Naive B cell (primary cell): Measurements from ENCODE around the gene KRT17. TPM values are rescaled to one million over a fixed set of nuclear protein-coding genes. Genes with fewer than 3 reads are reported as not detected.
"Not testable (repeated sequence)": the region's sequence is repeated elsewhere in the genome, so short reads cannot be mapped to it uniquely, and the experiment has no call there.

Experiments
- ATAC-seq, 2 donors: fragments of 150-1000 bp; cut with Tn5 transposase; 2 replicates each; pipeline ENCODE4 v1.10.0; 2021; ENCODE audit warnings: low read depth in 2 of 2, mild to moderate bottlenecking in 2 of 2, moderate library complexity in 2 of 2
- DNase-seq: peaks from one replicate; pipeline ENCODE4 v3.0.0; 2022
- H3K27ac Mint-ChIP-seq, 6 donors: one replicate each; pipeline ENCODE4 v1.8.0; 2020 to 2022; ENCODE audit warnings: mild to moderate bottlenecking in 6 of 6, mixed read lengths in 6 of 6, moderate library complexity in 5 of 6, inconsistent platforms in 2 of 6
- H3K27me3 Mint-ChIP-seq, 3 donors: one replicate each; pipeline ENCODE4 v1.8.0; 2021 to 2022; ENCODE audit warnings: mixed read lengths in 3 of 3, mild to moderate bottlenecking in 1 of 3
- H3K36me3 Mint-ChIP-seq, 2 donors: one replicate each; pipeline ENCODE4 v1.8.0; 2020 to 2022; ENCODE audit warnings: mixed read lengths in 2 of 2, inconsistent platforms in 1 of 2, mild to moderate bottlenecking in 1 of 2
- H3K4me1 Mint-ChIP-seq, 3 donors: one replicate each; pipeline ENCODE4 v1.8.0; 2020 to 2022; ENCODE audit warnings: mixed read lengths in 3 of 3, inconsistent platforms in 1 of 3, mild to moderate bottlenecking in 1 of 3, moderate library complexity in 1 of 3
- H3K4me3 Mint-ChIP-seq, 8 donors: one replicate each; pipeline ENCODE4 v1.8.0; 2020 to 2022; ENCODE audit warnings: mild to moderate bottlenecking in 8 of 8, mixed read lengths in 8 of 8, moderate library complexity in 8 of 8, inconsistent platforms in 2 of 8
- H3K9me3 Mint-ChIP-seq, 7 donors: one replicate each; pipeline ENCODE4 v1.8.0; 2020 to 2022; ENCODE audit warnings: mixed read lengths in 7 of 7, mild to moderate bottlenecking in 5 of 7, inconsistent platforms in 2 of 7, moderate library complexity in 1 of 7
- polyA plus RNA-seq, 6 donors: library from polyadenylated mRNA; unstranded; fragments of 300-500 nt; fragmentation: Illumina TruSeq; gene quantifications; one replicate each; pipeline ENCODE4 v1.2.3, GENCODE V29; 2021; ENCODE audit warnings: low read depth in 6 of 6

Gene KRT17
- polyA plus RNA-seq, 6 donors from 2014 or later: not detected

DNA sequence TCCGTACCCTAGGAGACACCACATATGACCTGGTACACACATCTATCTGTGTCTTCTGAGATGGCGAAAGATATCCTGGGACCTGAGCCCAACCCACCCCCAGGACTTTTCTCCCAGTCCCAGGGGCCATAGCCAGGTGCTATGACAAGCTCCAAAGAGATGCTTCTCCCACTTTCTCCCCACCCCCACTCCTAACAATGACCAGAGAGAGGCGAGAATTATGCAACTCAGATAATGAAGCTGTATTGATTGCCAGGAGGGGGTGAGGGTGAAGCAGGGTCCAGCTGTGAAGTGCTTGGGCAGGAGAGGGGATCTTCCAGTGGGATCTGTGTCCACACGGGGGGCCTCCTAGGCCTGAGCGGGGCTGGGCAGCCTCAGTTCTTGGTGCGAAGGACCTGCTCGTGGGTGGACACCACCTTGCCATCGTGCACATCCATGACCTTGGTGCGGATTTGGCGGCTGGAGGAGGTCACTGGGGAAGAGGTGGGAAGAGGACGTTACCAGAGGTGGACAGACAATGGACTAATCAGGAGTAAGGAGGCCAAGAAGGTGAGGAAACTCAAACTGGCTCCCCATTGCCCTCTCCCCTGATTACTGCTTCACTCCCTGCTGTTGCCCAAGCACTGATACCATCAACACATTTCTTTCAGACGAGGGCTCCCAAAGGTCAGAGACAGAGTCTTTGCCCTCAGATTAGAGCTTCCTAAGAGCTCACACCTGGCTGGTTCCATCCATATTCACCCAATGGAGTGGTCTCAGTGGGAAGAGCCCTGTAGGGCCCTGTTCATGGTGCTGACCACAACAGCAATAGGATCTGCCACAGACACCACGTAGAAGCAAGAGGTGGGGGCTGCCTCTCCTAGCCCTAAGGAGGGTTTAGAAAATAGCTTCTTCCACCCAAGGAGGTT lies 42.1 kb downstream of the KRT17 start:
- H3K4me3 Mint-ChIP-seq, H3K27ac Mint-ChIP-seq, DNase-seq, H3K4me1 Mint-ChIP-seq, ATAC-seq, H3K9me3 Mint-ChIP-seq, H3K36me3 Mint-ChIP-seq: not testable (repeated sequence)
- H3K27me3 Mint-ChIP-seq: peaks cover 16 to 69% (median 60%) of the 10 kb centered on the region in 3 donors

DNA sequence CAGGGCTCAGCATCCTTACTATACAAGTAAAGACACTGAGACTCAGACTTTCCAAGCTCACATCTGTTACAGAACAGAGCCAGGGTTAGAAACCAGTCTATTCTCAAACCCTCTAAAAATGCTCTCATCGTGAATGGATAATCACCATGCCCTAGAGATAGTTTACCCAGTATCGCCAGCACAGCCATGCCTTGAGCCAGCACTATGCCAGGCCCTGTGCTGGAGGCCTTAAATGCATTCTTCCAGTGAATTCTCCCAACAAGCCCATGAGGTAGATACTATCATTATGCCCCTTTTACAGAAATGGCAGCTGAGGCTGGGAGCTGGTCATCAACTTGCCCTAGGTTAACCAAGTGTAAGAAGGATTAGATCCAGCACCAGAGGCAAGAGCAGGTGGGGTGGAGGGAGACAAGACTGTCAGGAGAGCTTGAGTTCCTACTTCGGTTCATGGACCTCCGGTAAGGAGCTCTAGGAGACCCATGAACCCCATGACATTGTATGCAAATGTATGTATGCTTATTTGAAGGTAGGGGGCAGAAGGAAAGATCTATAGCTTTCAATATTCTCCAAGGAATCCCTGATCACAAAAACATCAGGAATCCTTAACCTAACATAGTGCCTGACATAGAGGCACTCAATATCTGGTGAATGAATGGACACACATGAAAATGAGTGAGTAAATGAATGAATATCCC lies 42.9 kb downstream of the KRT17 start:
- Mint-ChIP-seq H3K27ac (no peak overlapping the region), H3K4me1 (peaks cover 0 to 2% (median 0%) of the 10 kb centered on the region in 3 donors), H3K27me3 (peaks cover 20 to 77% (median 62%) of the 10 kb centered on the region in 3 donors), H3K4me3 (no peak overlapping the region), H3K36me3 (peaks cover 0 to 7% of the 10 kb centered on the region in 2 donors), H3K9me3 (peaks cover 0 to 3% (median 2%) of the 10 kb centered on the region in 7 donors)
- DNase-seq (no peak), ATAC-seq (no peak)

DNA sequence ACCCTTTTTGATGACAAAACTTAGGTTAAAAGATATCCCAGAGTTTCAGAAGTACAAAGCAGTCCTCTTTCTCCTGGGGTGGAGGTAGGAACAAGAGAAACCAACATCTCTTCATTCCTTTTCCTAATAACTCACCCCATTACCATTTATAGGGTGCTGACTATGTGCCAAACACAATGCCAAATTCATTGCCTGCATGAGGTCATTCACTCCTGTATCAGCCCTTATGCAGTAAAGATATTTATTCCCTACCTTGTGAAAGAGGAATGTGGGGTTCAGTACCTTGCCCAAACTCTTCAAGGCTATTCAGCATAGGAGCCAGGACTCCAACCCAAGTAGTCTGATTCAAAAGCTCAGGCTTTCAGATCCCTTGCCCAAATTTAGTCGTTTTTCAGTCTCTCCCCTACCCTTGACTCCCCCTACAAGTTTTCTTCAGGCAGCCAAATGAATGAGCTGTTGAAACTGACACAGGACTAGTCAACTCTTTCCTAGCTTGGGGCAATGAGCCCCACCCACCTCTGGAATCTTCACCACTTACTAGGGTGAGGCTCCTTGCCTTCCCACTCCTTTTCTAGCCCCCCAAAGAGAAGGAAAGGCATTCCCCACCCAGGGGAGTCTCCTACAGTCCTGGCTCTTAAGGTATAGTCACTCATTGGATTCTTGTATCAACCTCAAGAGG lies 43.5 kb downstream of the KRT17 start:
- peaks cover 0 to 2% (median 0%) of the 10 kb centered on the region in 3 donors for H3K4me1 Mint-ChIP-seq
- peaks cover 20 to 82% (median 68%) of the 10 kb centered on the region in 3 donors for H3K27me3 Mint-ChIP-seq
- H3K4me3 Mint-ChIP-seq: no peak overlapping the region
- no peak overlapping the region for H3K27ac Mint-ChIP-seq
- ATAC-seq (no peak), DNase-seq (no peak)
- peaks cover 0 to 3% (median 2%) of the 10 kb centered on the region in 7 donors for H3K9me3 Mint-ChIP-seq
- H3K36me3 Mint-ChIP-seq: peaks cover 0 to 7% of the 10 kb centered on the region in 2 donors

DNA sequence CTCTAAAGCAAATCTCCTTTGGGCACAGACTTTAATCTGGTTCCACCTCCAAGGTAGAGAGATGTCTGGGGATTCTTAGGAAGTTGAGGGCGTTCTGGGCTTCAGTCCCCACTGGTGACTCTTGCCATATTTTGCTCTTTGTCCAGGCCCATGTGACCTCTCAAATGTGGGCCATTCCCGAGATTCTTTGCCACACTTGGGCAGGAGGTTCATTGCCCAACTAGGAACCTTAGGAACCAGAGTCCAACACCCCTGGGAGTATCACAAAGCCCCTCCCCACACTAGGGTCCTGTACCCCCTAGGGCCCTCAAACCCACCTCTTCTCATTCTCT lies 44.2 kb downstream of the KRT17 start:
- Mint-ChIP-seq H3K27me3 (peaks cover 20 to 76% (median 73%) of the 10 kb centered on the region in 3 donors), H3K4me1 (peaks cover 0 to 2% (median 0%) of the 10 kb centered on the region in 3 donors), H3K4me3 (no peak overlapping the region), H3K27ac (peak overlapping the region in 1 of 6 donors; percentile 70), H3K9me3 (peaks cover 0 to 3% (median 2%) of the 10 kb centered on the region in 7 donors), H3K36me3 (peaks cover 0 to 7% of the 10 kb centered on the region in 2 donors)
- no peak for DNase-seq
- ATAC-seq: no peak

DNA sequence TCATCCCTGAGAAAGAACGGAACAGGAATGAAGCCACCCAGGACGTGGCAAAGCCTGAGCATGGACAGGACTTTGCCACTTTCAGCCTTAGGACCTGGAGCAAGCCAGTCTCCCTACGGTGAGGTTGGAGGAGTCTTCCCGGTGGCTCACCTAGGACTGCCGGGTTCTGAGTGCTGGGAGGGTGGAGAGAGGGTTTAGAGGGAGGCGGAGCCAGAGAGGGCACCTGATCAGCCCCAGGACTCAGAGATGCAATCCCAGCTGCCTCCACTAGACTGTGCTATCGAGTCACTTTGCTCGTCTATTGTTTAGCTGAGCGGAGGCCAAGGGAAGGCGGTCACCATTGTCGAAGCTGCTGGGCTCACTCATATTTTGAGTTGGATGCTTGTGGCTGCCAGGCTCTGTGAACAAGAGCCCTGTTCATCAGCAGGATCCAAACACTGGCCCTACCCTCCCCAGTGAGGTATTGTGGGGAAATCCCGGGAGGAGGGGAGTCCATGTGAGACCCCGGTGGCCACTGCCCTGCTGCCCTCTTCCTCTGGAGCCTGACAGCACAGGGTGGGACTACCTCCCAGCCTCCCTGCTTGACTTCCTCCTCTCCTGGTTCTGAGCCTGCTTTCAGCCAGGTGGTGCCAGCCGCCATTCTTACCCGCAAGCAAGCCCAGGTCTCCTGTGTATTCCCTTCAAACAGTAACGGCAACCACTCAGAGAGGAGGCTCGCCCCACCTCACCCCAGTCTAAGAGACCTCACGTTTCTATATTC lies 44.7 kb downstream of the KRT17 start:
- Mint-ChIP-seq H3K9me3 (peaks cover 0 to 3% (median 2%) of the 10 kb centered on the region in 7 donors), H3K36me3 (peaks cover 0 to 7% of the 10 kb centered on the region in 2 donors), H3K27me3 (peaks cover 20 to 76% (median 76%) of the 10 kb centered on the region in 3 donors), H3K27ac (peak overlapping the region in 1 of 6 donors; percentile 85), H3K4me1 (peaks cover 0 to 2% (median 0%) of the 10 kb centered on the region in 3 donors), H3K4me3 (no peak overlapping the region)
- ATAC-seq (peak; percentile 45 to 52), DNase-seq (no peak)

DNA sequence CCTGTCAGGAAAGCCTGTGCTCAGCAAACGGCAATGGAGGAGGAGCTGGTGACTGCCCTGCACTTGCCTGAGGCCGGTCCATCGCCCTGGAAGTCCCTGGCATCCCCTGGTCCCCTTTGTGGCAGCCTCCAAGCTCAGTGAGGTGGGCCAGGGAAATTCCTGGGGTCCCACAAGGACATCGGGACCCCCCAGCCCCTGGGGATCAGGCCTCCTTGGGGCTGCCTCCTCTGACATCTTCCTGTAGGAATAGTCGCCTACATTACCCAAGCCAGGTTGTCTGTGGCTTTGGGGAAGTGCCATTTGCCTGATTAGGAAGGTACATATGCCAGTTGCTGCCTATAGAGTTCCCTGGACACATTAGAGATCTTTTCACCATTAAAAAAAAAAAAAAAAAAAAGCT lies 45.4 kb downstream of the KRT17 start:
- ATAC-seq: no peak
- no peak overlapping the region for H3K4me3 Mint-ChIP-seq
- H3K27me3 Mint-ChIP-seq: peaks cover 16 to 76% (median 71%) of the 10 kb centered on the region in 3 donors
- peaks cover 0 to 7% of the 10 kb centered on the region in 2 donors for H3K36me3 Mint-ChIP-seq
- DNase-seq: no peak
- H3K9me3 Mint-ChIP-seq: peaks cover 0 to 3% (median 2%) of the 10 kb centered on the region in 7 donors
- H3K27ac Mint-ChIP-seq: no peak overlapping the region
- H3K4me1 Mint-ChIP-seq: peaks cover 0 to 2% (median 0%) of the 10 kb centered on the region in 3 donors

DNA sequence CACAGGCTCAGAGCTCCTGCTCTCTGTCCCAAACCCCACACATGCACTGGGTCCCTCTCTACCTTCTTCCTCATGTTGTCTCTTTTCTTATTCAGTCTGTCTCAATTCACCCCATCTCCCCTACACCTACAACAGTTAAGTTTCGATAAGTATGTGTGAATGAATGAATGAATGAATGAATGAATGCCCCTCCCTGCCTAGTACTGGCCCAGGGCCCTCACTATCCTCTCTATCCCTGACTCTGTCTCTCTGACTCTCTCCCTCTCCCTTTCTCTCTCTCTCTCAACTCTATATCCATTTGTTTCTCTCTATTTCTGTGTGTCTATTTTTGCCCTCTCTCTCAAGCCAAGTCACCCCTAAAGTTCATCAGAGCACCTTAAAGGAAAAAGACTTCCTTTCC lies 45.8 kb downstream of the KRT17 start:
- Mint-ChIP-seq H3K36me3 (peaks cover 0 to 7% of the 10 kb centered on the region in 2 donors), H3K4me3 (no peak overlapping the region), H3K27ac (no peak overlapping the region), H3K27me3 (peaks cover 16 to 75% (median 69%) of the 10 kb centered on the region in 3 donors), H3K9me3 (peaks cover 0 to 3% (median 2%) of the 10 kb centered on the region in 7 donors), H3K4me1 (peaks cover 0 to 2% (median 0%) of the 10 kb centered on the region in 3 donors)
- no peak for ATAC-seq
- DNase-seq: no peak

DNA sequence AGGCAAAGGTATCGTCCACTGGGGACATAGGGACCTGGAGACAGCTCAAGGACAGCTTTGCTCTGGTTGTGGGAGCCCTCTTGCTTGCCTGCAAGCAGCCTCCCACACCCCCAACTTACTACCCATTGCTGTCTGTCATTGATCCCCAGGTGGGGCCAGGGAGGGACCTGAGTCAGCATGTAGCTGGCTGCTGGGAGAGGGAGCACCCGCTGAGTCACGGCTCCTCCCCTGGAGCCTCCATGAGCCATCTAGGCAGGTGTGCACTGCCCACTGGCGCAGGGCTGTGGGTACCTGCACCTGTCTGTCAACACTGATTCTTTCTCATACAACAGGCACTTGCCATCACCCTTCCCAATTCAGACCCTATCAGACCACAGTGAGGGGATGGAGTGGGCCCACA lies 47.6 kb downstream of the KRT17 start:
- not testable (repeated sequence) for H3K4me3 Mint-ChIP-seq, H3K9me3 Mint-ChIP-seq, ATAC-seq, H3K36me3 Mint-ChIP-seq, H3K27ac Mint-ChIP-seq, DNase-seq, H3K4me1 Mint-ChIP-seq
- H3K27me3 Mint-ChIP-seq: peaks cover 26 to 69% (median 67%) of the 10 kb centered on the region in 3 donors

DNA sequence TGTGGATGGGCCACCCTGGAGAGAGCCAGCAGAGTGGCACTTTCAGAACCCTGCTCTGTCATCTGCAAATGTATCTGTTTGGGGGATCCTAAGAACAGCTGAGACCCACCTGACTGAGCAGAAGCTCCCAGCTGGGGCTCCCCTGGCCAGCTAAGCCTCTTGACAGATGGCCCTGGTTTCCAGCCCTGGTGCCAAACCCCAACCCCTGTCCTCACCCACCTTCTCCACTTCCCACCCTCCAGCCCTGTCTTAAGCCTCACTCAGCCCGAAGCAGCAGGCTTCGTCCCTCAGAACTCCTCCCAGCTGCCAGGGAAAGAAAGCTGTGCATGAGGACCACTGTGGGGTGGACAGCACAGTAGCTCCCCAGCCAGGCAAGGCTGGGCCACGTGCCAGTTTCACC lies 49.0 kb downstream of the KRT17 start:
- peaks cover 0 to 2% (median 0%) of the 10 kb centered on the region in 3 donors for H3K4me1 Mint-ChIP-seq
- peaks cover 33 to 76% (median 69%) of the 10 kb centered on the region in 3 donors for H3K27me3 Mint-ChIP-seq
- DNase-seq (no peak), ATAC-seq (no peak)
- peaks cover 0 to 7% of the 10 kb centered on the region in 2 donors for H3K36me3 Mint-ChIP-seq
- no peak overlapping the region for H3K27ac Mint-ChIP-seq
- peaks cover 0 to 3% (median 2%) of the 10 kb centered on the region in 7 donors for H3K9me3 Mint-ChIP-seq
- no peak overlapping the region for H3K4me3 Mint-ChIP-seq

DNA sequence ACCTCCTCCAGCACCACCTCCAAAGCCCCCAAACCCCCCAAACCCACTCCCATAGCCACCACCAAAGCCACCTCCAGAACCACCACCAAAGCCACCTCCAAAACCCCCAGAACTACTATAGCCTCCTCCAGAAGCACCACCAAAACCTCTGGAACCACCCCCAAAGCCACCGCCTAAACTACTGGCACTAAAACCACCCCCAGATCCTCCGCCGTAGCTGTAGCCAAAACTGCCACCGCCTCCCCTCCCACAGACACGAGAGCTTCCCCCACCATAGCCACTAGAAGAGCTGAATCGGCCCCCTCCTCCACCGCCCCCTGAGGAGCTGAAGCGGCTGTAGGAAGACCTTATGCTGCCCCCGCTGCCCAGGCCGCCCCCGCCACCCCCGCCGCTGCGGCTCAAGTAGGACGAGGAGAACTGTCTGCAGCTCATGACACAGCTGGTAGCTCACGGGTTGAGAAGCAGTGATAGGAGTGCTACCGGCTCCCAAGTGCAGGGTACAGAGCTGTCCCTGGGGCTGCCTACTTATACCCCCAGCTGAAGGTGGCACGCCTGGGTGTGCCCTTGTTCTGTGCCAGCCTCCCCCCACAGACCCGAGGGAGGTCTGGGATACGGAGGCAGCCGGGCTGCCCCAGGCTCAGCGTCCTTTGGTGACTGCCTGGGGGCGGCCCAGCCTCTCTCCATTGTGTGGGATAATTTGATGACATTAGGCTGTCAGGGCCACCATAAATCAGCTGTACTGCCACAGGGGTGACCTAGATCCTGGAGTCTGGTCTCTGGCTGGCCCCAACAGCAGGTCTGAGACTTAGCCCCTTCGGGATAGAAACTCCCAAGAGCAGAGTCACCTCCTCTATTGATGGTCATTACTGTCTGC lies 52.6 kb downstream of the KRT17 start, which contains the start of gene KRT9:
Gene KRT9, minus strand, starts transcription at position 499 of the 874 bp plus-strand sequence. Its CDS starts 67 bp downstream, at position 432.
- peak within 1 kb of the TSS in 1 of 8 donors; percentile 25 for H3K4me3 Mint-ChIP-seq
- ATAC-seq (no peak), DNase-seq (no peak)
- no peak within 1 kb of the TSS for H3K27ac Mint-ChIP-seq
- H3K9me3 Mint-ChIP-seq: peaks cover 8 to 21% (median 13%) of the 10 kb centered on the region in 7 donors
- H3K36me3 Mint-ChIP-seq: peaks cover 0 to 9% of the 10 kb centered on the region in 2 donors
- peaks cover 7 to 10% (median 9%) of the 10 kb centered on the region in 3 donors for H3K4me1 Mint-ChIP-seq
- peaks cover 24 to 60% (median 48%) of the 10 kb centered on the region in 3 donors for H3K27me3 Mint-ChIP-seq
